Keratinocyte (primary cell): ENCODE measurements around the gene SLC2A9. TPM values are rescaled to one million over a fixed set of nuclear protein-coding genes. Genes with fewer than 3 reads are reported as not detected.

Experiments used
- DNase-seq: peaks from one replicate; pipeline ENCODE4 v3.0.0-alpha.2; 2011; ENCODE audit warnings: low read depth, missing footprints, low spot score
- FAIRE-seq: peaks from 2 replicates; lab custom pipeline; 2011; peaks lifted over from hg19 to GRCh38; lab: Jason Lieb, UNC
- H2AFZ ChIP-seq: 2 replicates; pipeline ENCODE4 v1.6.0; 2012; ENCODE audit warnings: low read length, control low read depth, inconsistent platforms; ENCODE audit not compliant: control insufficient read depth
- H3K27ac ChIP-seq: 2 replicates; pipeline ENCODE4 v1.5.1; 2011; ENCODE audit warnings: low read length; ENCODE audit not compliant: control insufficient read depth, insufficient read depth
- H3K27me3 ChIP-seq: 3 replicates; pipeline ENCODE4 v1.6.0; 2011; ENCODE audit warnings: low read length; ENCODE audit not compliant: control insufficient read depth, insufficient read depth; ENCODE audit errors: extremely low read depth
- H3K36me3 ChIP-seq, 2 experiments: 2 replicates in 1 of 2; 3 replicates in 1 of 2; pipeline ENCODE4 v1.5.1; 2011; ENCODE audit warnings: low read length in 2 of 2, mild to moderate bottlenecking in 1 of 2; ENCODE audit not compliant: control insufficient read depth in 2 of 2, insufficient read depth in 2 of 2; ENCODE audit errors: extremely low read depth in 1 of 2
- H3K4me1 ChIP-seq: 3 replicates; pipeline ENCODE4 v1.5.1; 2011; ENCODE audit warnings: low read length; ENCODE audit not compliant: control insufficient read depth, insufficient read depth; ENCODE audit errors: extremely low read depth
- H3K4me2 ChIP-seq: 3 replicates; pipeline ENCODE4 v1.6.0; 2011; ENCODE audit warnings: low read depth, low read length; ENCODE audit not compliant: control insufficient read depth, insufficient read depth; ENCODE audit errors: extremely low read depth
- H3K4me3 ChIP-seq, 3 experiments: fragments of 200-600 bp in 1 of 3; sonication (generic) in 1 of 3; 2 replicates in 2 of 3; 3 replicates in 1 of 3; pipeline ENCODE4 v1.5.1; 2011 to 2016; ENCODE audit warnings: low read length in 3 of 3, mild to moderate bottlenecking in 3 of 3, control low read depth in 2 of 3, inconsistent platforms in 1 of 3, low read depth in 1 of 3, mixed read lengths in 1 of 3, mixed run types in 1 of 3, moderate library complexity in 1 of 3; ENCODE audit not compliant: control insufficient read depth in 2 of 3, insufficient read depth in 2 of 3; ENCODE audit errors: extremely low read depth in 1 of 3
- H3K79me2 ChIP-seq: 2 replicates; pipeline ENCODE4 v1.6.0; 2012; ENCODE audit warnings: low read length; ENCODE audit not compliant: control insufficient read depth, insufficient read depth
- H3K9ac ChIP-seq: 3 replicates; pipeline ENCODE4 v1.6.0; 2011; ENCODE audit warnings: low read length; ENCODE audit not compliant: control insufficient read depth, insufficient read depth; ENCODE audit errors: extremely low read depth
- H3K9me1 ChIP-seq: 3 replicates; pipeline ENCODE4 v1.6.0; 2011; ENCODE audit warnings: low read length; ENCODE audit not compliant: control insufficient read depth, insufficient read depth; ENCODE audit errors: extremely low read depth
- H3K9me3 ChIP-seq: 2 replicates; pipeline ENCODE4 v1.5.1; 2012; ENCODE audit warnings: low read depth, low read length; ENCODE audit not compliant: control insufficient read depth
- H4K20me1 ChIP-seq: 3 replicates; pipeline ENCODE4 v1.6.0; 2011; ENCODE audit warnings: low read length; ENCODE audit not compliant: control insufficient read depth, insufficient read depth; ENCODE audit errors: extremely low read depth
- CTCF ChIP-seq, 3 experiments: IDR thresholded peaks in 1 of 3; conservative IDR thresholded peaks in 1 of 3; optimal IDR thresholded peaks in 1 of 3; 2 replicates in 2 of 3; 3 replicates in 1 of 3; pipeline versions ENCODE3 to v1.5.1; 2011; ENCODE audit warnings: low read length in 3 of 3, mild to moderate bottlenecking in 3 of 3, moderate library complexity in 2 of 3, control low read depth in 1 of 3, inconsistent platforms in 1 of 3; ENCODE audit not compliant: insufficient read depth in 2 of 3; ENCODE audit errors: extremely low read depth in 1 of 3
- EZH2 ChIP-seq: IDR thresholded peaks from one replicate; pipeline ENCODE4 v1.6.1; 2012; ENCODE audit warnings: inconsistent platforms, mild to moderate bottlenecking, low read length, moderate library complexity
- dilution Hi-C: fragments of 300-500 bp; cut with MboI; formaldehyde crosslinking; loops from one replicate; pipeline ENCODE4 v1.7.0; 2020; ENCODE audit warnings: low sequenced_read_pairs; ENCODE audit not compliant: extremely low pct_ligation_motif_present
- polyA plus RNA-seq, 5 experiments: library from polyadenylated mRNA; depleted of rRNA in 3 of 5; stranded (reverse) in 3 of 5; stranded (forward) in 1 of 5; unstranded in 1 of 5; fragments of >200 nt; gene quantifications; 1 replicate in 1 of 5; 2 replicates in 3 of 5; 3 replicates in 1 of 5; pipeline versions ENCODE4 v1.2.1 to v1.2.3, GENCODE V29; 2011 to 2012; ENCODE audit warnings: missing spikeins in 2 of 5, low read depth in 1 of 5, low replicate concordance in 1 of 5

The SLC2A9 gene
- polyA plus RNA-seq, 1 donor (not counting 4 experiments of a cell fraction or from before 2014, with no cell fraction given), result 37.3 TPM

- Histone ChIP-seq H2AFZ (no peak overlapping the region), H3K4me3 (no peak overlapping the region), H3K9ac (no peak overlapping the region), H3K9me1 (no peaks in the 10 kb centered on the region), H3K27ac (no peak overlapping the region), H3K4me2 (no peak overlapping the region), H3K36me3 (peaks cover 14 to 32% of the 10 kb centered on the region in 2 experiments), H3K9me3 (no peaks in the 10 kb centered on the region), H3K27me3 (no peaks in the 10 kb centered on the region), H4K20me1 (no peaks in the 10 kb centered on the region), H3K4me1 (no peaks in the 10 kb centered on the region), H3K79me2 (no peaks in the 10 kb centered on the region)
- dilution Hi-C loops, result no loop called here
- FAIRE-seq (no peak), DNase-seq (no peak)
- TF ChIP-seq EZH2, result no peak
- TF ChIP-seq CTCF (optimal IDR thresholded peaks at IDR 0.05 in 1 of 3, IDR thresholded peaks at IDR 0.05 in 1 of 3, conservative IDR thresholded peaks at IDR 0.05 in 1 of 3; ENCODE audit: extremely low read depth in 1 of 3, insufficient read depth in 2 of 3, low read length in 3 of 3), result no peak
Measured at GRCh38 chr4:9918484-9918883, 102.8 kb downstream of the SLC2A9 start.

GRCh38 chr4:9916937-9917336 lies 104.4 kb downstream of the SLC2A9 start:
- Histone ChIP-seq H3K27me3 (no peaks in the 10 kb centered on the region), H3K4me3 (no peak overlapping the region), H4K20me1 (no peaks in the 10 kb centered on the region), H3K9me1 (no peaks in the 10 kb centered on the region), H3K4me2 (no peak overlapping the region), H3K9ac (no peak overlapping the region), H3K36me3 (peaks cover 14 to 35% of the 10 kb centered on the region in 2 experiments), H2AFZ (no peak overlapping the region), H3K9me3 (no peaks in the 10 kb centered on the region), H3K4me1 (no peaks in the 10 kb centered on the region), H3K27ac (no peak overlapping the region), H3K79me2 (no peaks in the 10 kb centered on the region)
- DNase-seq (no peak), FAIRE-seq (no peak)
- TF ChIP-seq EZH2 (no peak), CTCF (optimal IDR thresholded peaks at IDR 0.05 in 1 of 3, IDR thresholded peaks at IDR 0.05 in 1 of 3, conservative IDR thresholded peaks at IDR 0.05 in 1 of 3; ENCODE audit: extremely low read depth in 1 of 3, insufficient read depth in 2 of 3, low read length in 3 of 3) (no peak)
- dilution Hi-C loops, result no loop called here
